ENCODE measurements around the gene PLA2G4C. TPM values are rescaled to one million over a fixed set of nuclear protein-coding genes. Genes with fewer than 3 reads are reported as not detected.
"Not testable (repeated sequence)": the region's sequence is repeated elsewhere in the genome, so short reads cannot be mapped to it uniquely, and the experiment has no call there.

PLA2G4C gene
- total RNA-seq, 2 donors from 2014 or later, result 16.7 to 35.2 TPM

DNA sequence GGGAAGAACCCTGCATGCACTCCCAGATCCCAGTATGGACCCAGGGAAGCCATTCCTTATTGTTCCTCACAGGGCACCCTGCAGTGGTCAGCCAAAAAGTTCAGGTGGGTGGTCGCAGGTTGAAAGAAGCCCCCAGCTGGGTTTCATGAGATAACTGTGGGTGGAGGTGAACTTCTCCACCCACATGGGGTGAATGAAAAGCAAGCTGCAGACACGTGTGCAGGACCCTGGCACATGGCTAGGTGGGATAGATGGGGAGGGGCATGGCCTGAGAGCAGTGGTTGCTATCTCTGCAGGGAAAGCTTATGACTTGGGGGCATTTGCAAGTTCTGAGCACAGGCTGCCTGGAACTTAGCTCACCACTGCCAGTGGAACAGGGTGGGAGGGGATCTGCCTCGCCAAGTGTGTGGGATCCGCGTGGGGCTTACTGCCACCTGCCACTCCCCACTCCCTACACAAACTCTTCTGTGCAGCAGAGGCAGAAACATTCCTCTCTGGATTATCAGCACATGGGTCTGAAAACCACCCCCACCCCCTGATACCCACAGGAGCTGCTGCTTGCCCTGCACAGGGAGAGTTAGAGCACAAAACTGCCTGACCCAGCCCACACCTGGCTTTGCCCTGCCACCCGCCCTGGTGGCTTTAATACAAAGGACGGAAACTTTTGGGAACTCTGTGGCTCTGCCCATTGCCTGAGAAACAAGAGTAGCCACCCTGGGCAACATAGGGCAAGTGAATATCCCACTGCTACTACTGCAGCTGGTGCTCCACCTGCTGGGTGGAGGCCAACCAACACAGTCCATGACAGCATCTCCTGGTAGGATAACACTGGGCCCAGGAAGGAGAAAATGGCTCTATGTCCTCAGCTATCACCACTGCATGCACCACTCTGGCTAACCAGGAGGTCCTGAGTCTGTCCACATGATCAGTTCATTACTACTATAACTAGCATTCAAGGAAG, 24.4 kb downstream of the PLA2G4C start:
- ATAC-seq, result no peak
- DNase-seq (ENCODE audit: low spot score in 2 of 2), result no peak
- H3K36me3 Mint-ChIP-seq, result no peaks in the 10 kb centered on the region

GRCh38 chr19:48085076-48085475, 25.5 kb downstream of the PLA2G4C start:
- no peak overlapping the region for H3K27ac Mint-ChIP-seq
- DNase-seq (ENCODE audit: low spot score in 2 of 2) (no peak), ATAC-seq (no peak)
- H3K36me3 Mint-ChIP-seq, result no peaks in the 10 kb centered on the region
- no peaks in the 10 kb centered on the region for H3K9me3 Mint-ChIP-seq

More for the DNA sequence above, 24.4 kb downstream of the PLA2G4C start:
- no peak overlapping the region for H3K27ac Mint-ChIP-seq
- H3K9me3 Mint-ChIP-seq, result no peaks in the 10 kb centered on the region

- Mint-ChIP-seq H3K9me3 (no peaks in the 10 kb centered on the region), H3K36me3 (no peaks in the 10 kb centered on the region), H3K27ac (no peak overlapping the region)
- ATAC-seq (no peak), DNase-seq (ENCODE audit: low spot score in 2 of 2) (no peak)
Observed at GRCh38 chr19:48081106-48081505, 29.5 kb downstream of the PLA2G4C start.

DNA sequence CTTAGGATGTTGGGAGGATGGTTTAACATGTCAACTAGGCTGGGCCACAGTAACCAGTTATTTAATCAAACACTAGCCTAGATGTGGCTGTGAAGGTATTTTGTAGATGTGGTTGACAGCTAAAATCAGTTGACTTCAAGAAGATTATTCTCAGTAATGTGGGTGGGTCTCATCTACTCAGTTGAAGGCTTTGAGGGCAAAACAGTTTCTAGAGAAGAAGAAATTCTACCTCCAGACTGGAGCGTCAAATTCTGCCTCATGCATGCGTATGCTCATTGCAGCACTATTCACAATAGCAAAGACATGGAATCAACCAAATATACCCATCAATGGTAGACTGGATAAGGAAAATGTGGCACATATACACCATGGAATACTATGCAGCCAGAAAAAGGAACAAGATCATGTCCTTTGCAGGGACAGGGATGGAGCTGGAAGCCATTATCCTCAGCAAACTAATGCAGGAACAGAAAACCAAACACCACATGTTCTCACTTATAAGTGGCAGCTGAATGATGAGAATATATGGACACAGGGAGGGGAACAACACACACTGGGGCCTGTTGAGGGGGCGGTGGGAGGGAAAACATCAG, 40.3 kb downstream of the PLA2G4C start:
- not testable (repeated sequence) for H3K27ac Mint-ChIP-seq; H3K9me3 Mint-ChIP-seq; DNase-seq (ENCODE audit: low spot score in 2 of 2); ATAC-seq; H3K36me3 Mint-ChIP-seq

GRCh38 chr19:48069435-48069834, 41.2 kb downstream of the PLA2G4C start:
- H3K27ac Mint-ChIP-seq, result peak overlapping the region in 1 of 2 donors; percentile 53
- no peaks in the 10 kb centered on the region for H3K9me3 Mint-ChIP-seq
- DNase-seq (ENCODE audit: low spot score in 2 of 2) (no peak), ATAC-seq (no peak)
- H3K36me3 Mint-ChIP-seq, result no peaks in the 10 kb centered on the region

- no peak overlapping the region for H3K27ac Mint-ChIP-seq
- DNase-seq (ENCODE audit: low spot score in 2 of 2) (no peak), ATAC-seq (no peak)
- H3K9me3 Mint-ChIP-seq, result no peaks in the 10 kb centered on the region
- H3K36me3 Mint-ChIP-seq, result no peaks in the 10 kb centered on the region
Observed at GRCh38 chr19:48064509-48064908, 46.1 kb downstream of the PLA2G4C start.

DNA sequence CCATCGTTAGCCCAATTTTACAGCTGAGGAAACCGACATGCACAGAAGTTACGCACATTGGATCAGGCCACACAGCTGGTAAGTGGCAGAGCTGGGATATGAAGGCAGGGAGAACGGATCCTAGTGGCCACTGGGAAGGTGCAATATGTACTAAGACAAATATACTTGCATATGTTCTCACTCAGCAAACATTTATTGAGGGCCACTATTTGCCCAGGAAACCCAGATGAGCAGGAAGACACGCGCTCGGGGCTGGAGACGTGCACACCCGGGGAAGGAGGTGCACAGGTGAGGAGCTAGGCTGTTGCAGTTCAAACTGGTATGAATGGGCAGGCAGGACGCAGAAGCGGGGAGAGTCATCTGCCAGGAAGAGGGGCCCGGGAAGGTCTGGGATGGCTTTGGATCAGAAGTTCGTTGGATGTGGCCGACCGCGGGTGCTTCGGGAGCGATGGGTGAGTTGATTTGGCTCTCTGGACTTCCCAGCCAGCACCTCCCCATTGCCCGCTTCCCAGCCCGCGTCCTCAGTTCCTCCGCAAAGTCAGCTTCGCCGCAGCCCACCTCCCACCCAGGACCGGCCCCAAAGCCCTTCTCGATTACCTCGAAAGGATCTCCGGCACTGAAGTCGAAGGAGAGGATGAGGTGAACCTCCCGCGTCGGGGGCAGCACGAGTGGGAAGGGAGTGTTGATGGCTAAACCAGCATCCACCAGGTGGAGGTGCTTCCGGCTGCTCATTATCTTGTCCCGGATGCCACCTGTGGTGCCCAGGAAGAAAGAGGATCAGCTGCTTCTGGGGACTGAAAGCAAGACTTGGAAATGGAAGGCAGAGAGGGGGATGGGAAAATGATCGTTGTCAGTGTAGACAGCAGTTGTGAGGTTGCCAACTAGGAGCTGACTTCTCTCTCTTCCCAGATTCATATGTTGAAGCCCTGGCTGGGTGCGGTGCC, 48.9 kb downstream of the PLA2G4C start:
- H3K36me3 Mint-ChIP-seq, result no peaks in the 10 kb centered on the region
- H3K9me3 Mint-ChIP-seq, result no peaks in the 10 kb centered on the region
- no peak for DNase-seq (ENCODE audit: low spot score in 2 of 2)
- H3K27ac Mint-ChIP-seq, result no peak overlapping the region
- no peak for ATAC-seq

- no peaks in the 10 kb centered on the region for H3K36me3 Mint-ChIP-seq
- no peaks in the 10 kb centered on the region for H3K9me3 Mint-ChIP-seq
- DNase-seq (ENCODE audit: low spot score in 2 of 2), result no peak
- no peak overlapping the region for H3K27ac Mint-ChIP-seq
- ATAC-seq, result no peak
Observed at GRCh38 chr19:48060381-48060780, 50.2 kb downstream of the PLA2G4C start.

- ATAC-seq (no peak), DNase-seq (ENCODE audit: low spot score in 2 of 2) (no peak)
- H3K36me3 Mint-ChIP-seq, result no peaks in the 10 kb centered on the region
- no peaks in the 10 kb centered on the region for H3K9me3 Mint-ChIP-seq
- no peak overlapping the region for H3K27ac Mint-ChIP-seq
Observed at GRCh38 chr19:48059331-48059730, 51.3 kb downstream of the PLA2G4C start.

DNA sequence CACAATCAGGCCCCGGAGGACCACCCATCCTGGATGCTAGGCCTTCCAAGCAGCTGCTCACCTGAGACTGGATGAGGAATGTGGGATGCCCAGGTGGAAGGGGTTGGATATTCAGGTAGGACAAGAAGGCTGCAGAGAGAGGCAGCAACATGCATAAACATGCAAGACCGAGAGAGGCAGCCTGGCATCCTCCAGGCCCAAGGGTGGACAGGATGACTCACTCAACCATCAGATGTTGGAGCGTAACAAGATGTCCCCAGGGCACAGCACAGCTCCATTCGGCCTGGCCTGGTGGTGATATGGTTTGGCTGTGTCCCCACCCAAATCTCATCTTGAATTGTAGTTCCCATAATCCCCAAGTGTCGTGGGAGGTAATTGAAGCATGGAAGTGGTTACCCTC, 56.8 kb downstream of the PLA2G4C start:
- ATAC-seq (no peak), DNase-seq (ENCODE audit: low spot score in 2 of 2) (no peak)
- peaks cover 0 to 10% of the 10 kb centered on the region in 2 donors for H3K36me3 Mint-ChIP-seq
- no peak overlapping the region for H3K27ac Mint-ChIP-seq
- no peaks in the 10 kb centered on the region for H3K9me3 Mint-ChIP-seq

DNA sequence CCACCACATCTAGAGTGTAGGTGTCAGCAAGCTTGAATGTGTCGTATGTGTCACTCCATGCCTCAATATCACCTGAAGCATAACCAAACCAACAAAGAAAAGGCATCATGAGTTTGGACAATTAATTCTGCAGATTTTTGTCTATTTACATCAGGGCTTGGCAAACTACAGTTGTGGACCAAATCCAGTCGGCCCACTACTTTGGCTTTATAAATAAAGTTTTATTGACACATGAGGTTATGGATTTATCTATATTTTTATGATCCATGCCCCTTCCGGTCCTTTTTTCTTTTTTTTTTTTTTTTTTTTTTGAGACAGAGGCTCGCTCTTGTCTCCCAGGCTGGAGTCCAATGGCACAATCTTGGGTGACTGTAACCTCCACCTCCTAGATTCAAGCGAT, 57.5 kb downstream of the PLA2G4C start:
- ATAC-seq (no peak), DNase-seq (ENCODE audit: low spot score in 2 of 2) (no peak)
- H3K9me3 Mint-ChIP-seq, result no peaks in the 10 kb centered on the region
- no peak overlapping the region for H3K27ac Mint-ChIP-seq
- H3K36me3 Mint-ChIP-seq, result peaks cover 0 to 10% of the 10 kb centered on the region in 2 donors

DNA sequence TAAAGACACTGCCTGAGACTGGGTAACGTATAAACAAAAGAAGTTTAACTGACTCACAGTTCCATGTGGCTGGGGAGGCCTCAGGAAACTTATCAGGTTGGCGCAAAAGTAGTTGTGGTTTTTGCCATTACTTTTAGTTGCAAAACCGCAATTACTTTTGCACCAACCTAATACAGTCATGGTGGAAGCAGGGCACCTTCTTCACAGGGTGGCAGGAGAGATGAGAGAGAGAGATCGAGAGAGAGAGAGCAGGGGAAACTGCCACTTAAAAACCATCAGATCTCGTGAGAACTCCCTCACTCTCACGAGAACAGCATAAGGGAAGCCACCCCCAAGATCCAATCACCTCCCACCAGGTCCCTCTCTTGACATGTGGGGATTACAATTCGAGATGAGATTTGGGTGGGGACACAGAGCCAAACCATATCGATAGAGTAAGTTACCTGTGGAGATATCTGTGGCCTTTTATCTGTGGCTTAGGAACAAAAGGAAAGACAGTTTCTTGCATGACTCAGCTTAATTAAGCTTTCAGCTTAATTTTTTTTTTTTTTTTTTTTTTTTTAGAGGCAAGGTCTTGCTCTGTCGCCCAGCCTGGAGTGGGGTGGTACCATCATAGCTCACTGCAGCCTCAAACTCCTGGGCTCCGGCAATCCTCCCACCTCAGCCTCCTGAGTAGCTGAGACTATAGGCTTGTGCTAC, 59.1 kb downstream of the PLA2G4C start:
- ATAC-seq (no peak), DNase-seq (ENCODE audit: low spot score in 2 of 2) (no peak)
- peak overlapping the region in 1 of 2 donors; percentile 66 for H3K27ac Mint-ChIP-seq
- H3K9me3 Mint-ChIP-seq, result no peaks in the 10 kb centered on the region
- peaks cover 0 to 10% of the 10 kb centered on the region in 2 donors for H3K36me3 Mint-ChIP-seq

- Mint-ChIP-seq H3K36me3 (no peaks in the 10 kb centered on the region), H3K9me3 (peaks cover 0 to 5% of the 10 kb centered on the region in 2 donors), H3K27ac (no peak overlapping the region)
- no peak for DNase-seq (ENCODE audit: low spot score in 2 of 2)
- no peak for ATAC-seq
Observed at GRCh38 chr19:48044561-48044960, 66.1 kb downstream of the PLA2G4C start.

DNA sequence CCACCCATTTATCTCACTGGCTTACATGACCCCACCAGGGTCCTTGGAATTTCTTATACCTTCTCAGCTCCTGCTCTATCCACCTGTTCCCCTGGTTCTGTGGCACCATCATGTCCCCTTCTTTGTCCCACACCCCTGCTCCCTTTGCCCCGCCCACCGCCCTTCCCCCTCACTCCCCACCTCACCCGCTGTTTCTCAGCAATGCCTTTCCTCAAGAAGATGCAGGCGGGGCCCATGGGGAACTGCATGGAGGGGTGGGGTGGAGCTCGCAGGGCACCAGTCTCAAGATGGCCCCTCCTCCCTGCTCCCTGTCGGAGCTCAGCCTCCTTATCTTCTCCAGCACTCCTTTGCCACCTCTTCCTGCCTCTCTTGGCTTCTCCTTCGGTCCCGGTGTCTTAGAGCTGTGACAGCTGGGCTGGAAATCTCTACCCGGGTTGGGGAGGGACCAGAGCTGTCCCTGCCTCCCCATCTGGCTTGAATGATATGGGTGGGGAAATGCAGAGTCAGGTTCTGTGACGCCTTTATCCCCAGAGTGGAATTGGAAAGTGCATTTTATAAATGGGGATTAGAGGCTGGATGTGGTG, 66.8 kb downstream of the PLA2G4C start, which contains the start of gene CABP5:
Gene CABP5, minus strand, starts transcription at position 405 of the 584 bp plus-strand sequence. Its CDS starts 157 bp downstream, at position 248.
- no peak for DNase-seq (ENCODE audit: low spot score in 2 of 2)
- ATAC-seq, result no peak
- H3K36me3 Mint-ChIP-seq, result peaks cover 0 to 6% of the 10 kb centered on the region in 2 donors
- peaks cover 0 to 5% of the 10 kb centered on the region in 2 donors for H3K9me3 Mint-ChIP-seq
- H3K27ac Mint-ChIP-seq, result no peak within 1 kb of the TSS

DNA sequence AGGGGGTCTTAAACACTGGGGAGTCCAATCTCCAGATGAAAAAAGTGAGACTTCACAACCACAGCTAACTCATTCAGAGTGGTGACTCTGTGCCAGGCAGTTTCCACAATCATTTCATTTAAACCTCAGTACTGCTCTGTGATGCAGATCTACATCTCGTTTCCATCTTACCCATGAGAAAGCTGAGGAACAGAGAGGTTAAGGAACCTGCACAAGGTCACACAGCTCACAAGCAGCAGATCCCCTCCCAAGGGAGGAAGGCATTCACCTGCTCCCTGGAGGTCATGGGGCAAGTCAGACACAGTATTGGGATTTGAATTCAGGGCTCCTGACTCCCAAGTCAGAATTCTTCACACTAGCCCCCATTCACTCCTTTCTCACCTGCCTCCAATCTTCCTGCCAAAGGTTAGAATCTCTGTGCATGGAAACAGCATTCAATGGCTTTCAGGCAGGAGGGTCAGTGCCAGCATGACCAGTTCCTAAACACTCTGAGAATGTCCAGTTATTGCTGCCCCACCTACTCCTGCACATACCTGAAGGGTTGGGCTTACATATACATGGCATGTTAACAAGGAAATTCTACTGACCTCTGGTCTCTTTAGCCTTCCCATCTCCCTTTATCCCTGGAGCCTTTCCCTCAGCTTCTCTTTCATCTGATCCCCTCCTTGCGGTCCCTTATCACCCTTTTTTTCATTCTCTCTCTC, 68.6 kb downstream of the PLA2G4C start:
- H3K9me3 Mint-ChIP-seq, result peaks cover 0 to 5% of the 10 kb centered on the region in 2 donors
- peaks cover 0 to 6% of the 10 kb centered on the region in 2 donors for H3K36me3 Mint-ChIP-seq
- no peak overlapping the region for H3K27ac Mint-ChIP-seq
- DNase-seq (ENCODE audit: low spot score in 2 of 2) (no peak), ATAC-seq (no peak)

Data from activated naive CD4-positive, alpha-beta T cell treated with anti-CD3 and anti-CD28 coated beads, Interleukin-2, amount 50 U/mL, for 72 hours (primary cell).